Endothelial cell of umbilical vein (primary cell): ENCODE data around the gene TMEM119. TPM values are rescaled to one million over a fixed set of nuclear protein-coding genes. Genes with fewer than 3 reads are reported as not detected.
A peak's percentile ranks its signal among the peaks of the same experiment; 100 is the strongest.

ENCODE experiments used
- BruUV-seq: library from RNA; stranded (reverse); fragments of 400-500 nt; replicated peaks from 2 replicates; lab custom pipeline; 2021; lab: Mats Ljungman, UMichigan
- CTCF ChIA-PET: fragments of 300-600, 350-600 bp; sonication (Branson Sonifier 250); formaldehyde crosslinking; loops from one replicate; lab custom pipeline; 2021; ENCODE audit warnings: antibody characterized with exemption, inconsistent platforms; lab: Charles Lee
- POLR2A ChIA-PET: fragments of 300-600, 350-600 bp; sonication (Branson Sonifier 250); formaldehyde crosslinking; loops from one replicate; lab custom pipeline; 2021; ENCODE audit warnings: antibody characterized with exemption, inconsistent platforms; lab: Charles Lee
- DNase-seq: peaks from one replicate; pipeline ENCODE4 v3.0.0-alpha.2; 2011; ENCODE audit warnings: low read depth, low spot score
- FAIRE-seq: peaks from 2 replicates; lab custom pipeline; 2011; peaks lifted over from hg19 to GRCh38; lab: Jason Lieb, UNC
- H2AFZ ChIP-seq: 2 replicates; pipeline ENCODE4 v1.6.0; 2012; ENCODE audit warnings: low read depth, low read length, control low read depth, inconsistent platforms
- H3K27ac ChIP-seq: 2 replicates; pipeline ENCODE4 v1.5.1; 2011; ENCODE audit warnings: low read depth, mild to moderate bottlenecking, control low read depth, low read length, moderate library complexity; ENCODE audit not compliant: insufficient read depth
- H3K27me3 ChIP-seq, 2 experiments: 2 replicates each; pipeline versions ENCODE4 v1.6.0 to v1.6.1; 2011; ENCODE audit warnings: low read length in 2 of 2, mixed read lengths in 1 of 2; ENCODE audit not compliant: control insufficient read depth in 2 of 2, insufficient read depth in 2 of 2
- H3K36me3 ChIP-seq, 2 experiments: 2 replicates in 1 of 2; 3 replicates in 1 of 2; pipeline ENCODE4 v1.5.1; 2011; ENCODE audit warnings: low read length in 2 of 2, mild to moderate bottlenecking in 1 of 2, moderate library complexity in 1 of 2; ENCODE audit not compliant: control insufficient read depth in 2 of 2, insufficient read depth in 2 of 2; ENCODE audit errors: extremely low read depth in 1 of 2
- H3K4me1 ChIP-seq: 3 replicates; pipeline ENCODE4 v1.5.1; 2011; ENCODE audit warnings: mild to moderate bottlenecking, low read length; ENCODE audit not compliant: control insufficient read depth, insufficient read depth; ENCODE audit errors: extremely low read depth
- H3K4me2 ChIP-seq: 2 replicates; pipeline ENCODE4 v1.6.1; 2011; ENCODE audit warnings: low read length, control low read depth, mixed read lengths; ENCODE audit not compliant: insufficient read depth
- H3K4me3 ChIP-seq, 3 experiments: fragments of 200-600 bp in 1 of 3; sonication (generic), shearing (Covaris generic) in 1 of 3; replicated peaks in 1 of 3; 2 replicates each; pipeline ENCODE4 v1.5.1; 2011 to 2016; ENCODE audit warnings: control low read depth in 3 of 3, low read length in 3 of 3, mild to moderate bottlenecking in 2 of 3, inconsistent platforms in 1 of 3, low read depth in 1 of 3, moderate library complexity in 1 of 3; ENCODE audit not compliant: insufficient read depth in 1 of 3
- H3K79me2 ChIP-seq: 2 replicates; pipeline ENCODE4 v1.6.0; 2012; ENCODE audit warnings: low read length, inconsistent platforms; ENCODE audit not compliant: control insufficient read depth, insufficient read depth
- H3K9ac ChIP-seq: replicated peaks from 2 replicates; pipeline ENCODE3; 2011; ENCODE audit warnings: low read length, control low read depth; ENCODE audit not compliant: insufficient read depth; ENCODE audit errors: extremely low read depth
- H3K9me1 ChIP-seq: replicated peaks from 3 replicates; pipeline ENCODE4 v1.6.0; 2011; ENCODE audit warnings: mild to moderate bottlenecking, low read length; ENCODE audit not compliant: control insufficient read depth, insufficient read depth; ENCODE audit errors: extremely low read depth
- H3K9me3 ChIP-seq: replicated peaks from 2 replicates; pipeline ENCODE4 v1.5.1; 2012; ENCODE audit warnings: low read length, inconsistent platforms; ENCODE audit not compliant: control insufficient read depth, insufficient read depth
- H4K20me1 ChIP-seq: replicated peaks from 2 replicates; pipeline ENCODE3; 2011; ENCODE audit warnings: mild to moderate bottlenecking, low read length; ENCODE audit not compliant: control insufficient read depth, insufficient read depth; ENCODE audit errors: extremely low read depth
- EZH2 ChIP-seq: IDR thresholded peaks from 2 replicates; pipeline ENCODE4 v1.6.1; 2012; ENCODE audit warnings: borderline replicate concordance, low read depth, mild to moderate bottlenecking, moderate library complexity, low read length, inconsistent platforms; ENCODE audit not compliant: severe bottlenecking
- JUN ChIP-seq: IDR thresholded peaks from 2 replicates; pipeline ENCODE4 v1.6.1; 2011; ENCODE audit warnings: borderline replicate concordance, low read depth; ENCODE audit not compliant: insufficient read length, insufficient read depth
- MYC ChIP-seq: IDR thresholded peaks from one replicate; pipeline ENCODE4 v1.6.1; 2011; ENCODE audit warnings: mild to moderate bottlenecking, low read depth, low read length
- POLR2A ChIP-seq: IDR thresholded peaks from 2 replicates; pipeline ENCODE4 v1.6.1; 2012; ENCODE audit warnings: low read depth, mild to moderate bottlenecking, control low read depth, low read length
- POLR2AphosphoS5 ChIP-seq: IDR thresholded peaks from 2 replicates; pipeline ENCODE4 v1.6.1; 2012; ENCODE audit warnings: low read depth, mild to moderate bottlenecking, control low read depth, low read length, moderate library complexity; ENCODE audit not compliant: insufficient read depth
- dilution Hi-C: fragments of 300-500 bp; cut with MboI; formaldehyde crosslinking; loops from one replicate; pipeline ENCODE4 v1.15.0; 2019; ENCODE audit warnings: low sequenced_read_pairs; ENCODE audit not compliant: extremely low pct_ligation_motif_present
- intact Hi-C: fragments of 100-400 bp; cut with micrococcal nuclease; formaldehyde crosslinking; loops from one replicate; pipeline ENCODE4 v1.10.0; 2022
- polyA plus RNA-seq, 4 experiments: library from polyadenylated mRNA; depleted of rRNA in 3 of 4; stranded (reverse) in 3 of 4; unstranded in 1 of 4; fragments of >200 nt; gene quantifications; 2 replicates each; pipeline versions ENCODE4 v1.2.1 to v1.2.3, GENCODE V29; 2011 to 2012; ENCODE audit warnings: missing spikeins in 1 of 4
- total RNA-seq: library from RNA; stranded (reverse); gene quantifications from 2 replicates; pipeline ENCODE4 v1.2.3, GENCODE V29; 2021
- TF ChIP-seq, protein P1 (sequence below): IDR thresholded peaks from 2 replicates; pipeline ENCODE4 v1.6.1; 2011; ENCODE audit not compliant: insufficient read depth, insufficient read length
- TF ChIP-seq, protein P2 (sequence below), 2 donors: IDR thresholded peaks; 1 replicate in 1 of 2; 2 replicates in 1 of 2; pipeline ENCODE4 v1.5.1; 2011; ENCODE audit warnings: low read length in 2 of 2, mild to moderate bottlenecking in 2 of 2, moderate library complexity in 2 of 2, control low read depth in 1 of 2, inconsistent platforms in 1 of 2, low read depth in 1 of 2; ENCODE audit not compliant: insufficient read depth in 1 of 2; ENCODE audit errors: extremely low read depth in 1 of 2

Gene TMEM119
- total and polyA plus RNA-seq, 2 donors (not counting 3 experiments of a cell fraction or from before 2014, with no cell fraction given) = not detected

DNA sequence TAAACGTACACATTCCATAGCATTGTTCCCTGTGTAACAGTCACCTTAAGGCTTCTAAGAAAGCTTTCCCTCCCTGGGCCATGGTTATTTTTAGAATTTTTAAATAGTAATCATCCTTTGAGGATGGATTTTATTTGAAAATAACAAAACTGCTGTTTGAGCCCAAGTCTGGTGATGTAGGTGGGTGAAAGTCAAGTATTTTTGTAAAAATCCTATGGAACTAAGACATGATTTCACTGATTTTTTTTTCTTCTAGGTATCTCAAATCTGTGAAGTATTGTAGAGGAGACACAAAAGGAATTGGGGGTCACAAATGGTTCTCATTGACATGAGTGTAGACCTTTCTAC, 34.1 kb downstream of the TMEM119 start:
- H3K36me3 ChIP-seq = peaks cover 14 to 16% of the 10 kb centered on the region in 2 experiments

More for the DNA sequence above, 34.1 kb downstream of the TMEM119 start:
- CTCF ChIA-PET = interaction anchor here (0.9 to 3.1 kb wide), 6 partner anchors 54 to 529 kb away, joined by 3 to 55 read pairs (median 5); partner anchors contain the start of gene ALKBH2
- POLR2A ChIA-PET = no interaction called here
- TF ChIP-seq, protein P1, sequence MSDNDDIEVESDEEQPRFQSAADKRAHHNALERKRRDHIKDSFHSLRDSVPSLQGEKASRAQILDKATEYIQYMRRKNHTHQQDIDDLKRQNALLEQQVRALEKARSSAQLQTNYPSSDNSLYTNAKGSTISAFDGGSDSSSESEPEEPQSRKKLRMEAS = no peak
- TF ChIP-seq, protein P2, sequence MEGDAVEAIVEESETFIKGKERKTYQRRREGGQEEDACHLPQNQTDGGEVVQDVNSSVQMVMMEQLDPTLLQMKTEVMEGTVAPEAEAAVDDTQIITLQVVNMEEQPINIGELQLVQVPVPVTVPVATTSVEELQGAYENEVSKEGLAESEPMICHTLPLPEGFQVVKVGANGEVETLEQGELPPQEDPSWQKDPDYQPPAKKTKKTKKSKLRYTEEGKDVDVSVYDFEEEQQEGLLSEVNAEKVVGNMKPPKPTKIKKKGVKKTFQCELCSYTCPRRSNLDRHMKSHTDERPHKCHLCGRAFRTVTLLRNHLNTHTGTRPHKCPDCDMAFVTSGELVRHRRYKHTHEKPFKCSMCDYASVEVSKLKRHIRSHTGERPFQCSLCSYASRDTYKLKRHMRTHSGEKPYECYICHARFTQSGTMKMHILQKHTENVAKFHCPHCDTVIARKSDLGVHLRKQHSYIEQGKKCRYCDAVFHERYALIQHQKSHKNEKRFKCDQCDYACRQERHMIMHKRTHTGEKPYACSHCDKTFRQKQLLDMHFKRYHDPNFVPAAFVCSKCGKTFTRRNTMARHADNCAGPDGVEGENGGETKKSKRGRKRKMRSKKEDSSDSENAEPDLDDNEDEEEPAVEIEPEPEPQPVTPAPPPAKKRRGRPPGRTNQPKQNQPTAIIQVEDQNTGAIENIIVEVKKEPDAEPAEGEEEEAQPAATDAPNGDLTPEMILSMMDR (IDR thresholded peaks at IDR 0.05; ENCODE audit: extremely low read depth in 1 of 2, insufficient read depth in 1 of 2, low read depth in 1 of 2, low read length in 2 of 2) = no peak
- TF ChIP-seq JUN (no peak), POLR2A (no peak), EZH2 (no peak), MYC (no peak), POLR2AphosphoS5 (no peak)
- Histone ChIP-seq H3K9me3 (no peaks in the 10 kb centered on the region), H3K4me3 (peak overlapping the region in 1 of 3 experiments; percentile 66), H3K9ac (no peak overlapping the region), H3K27ac (peak overlapping the region; percentile 2), H3K79me2 (peaks cover 25% of the 10 kb centered on the region), H3K27me3 (no peaks in the 10 kb centered on the region), H2AFZ (no peak overlapping the region), H3K9me1 (no peaks in the 10 kb centered on the region), H3K4me2 (peak overlapping the region; percentile 75), H4K20me1 (no peaks in the 10 kb centered on the region), H3K4me1 (peaks cover 37% of the 10 kb centered on the region)
- no TSS peak for BruUV-seq
- DNase-seq (no peak), FAIRE-seq (no peak)
- intact Hi-C loops (loop anchor here (1.0 to 5.0 kb wide), 10 partner anchors 55 to 549 kb away; partner anchors contain the start of genes ALKBH2 and CORO1C), dilution Hi-C loops (no loop called here)
